Erythroblast (primary cell): Measurements from ENCODE around the gene MTHFD1L.

Experiments
- DNase-seq, 2 experiments: peaks; one replicate each; lab custom pipeline; 2025; lab: John Stamatoyannopoulos, UW
- GATA1 ChIP-seq: IDR thresholded peaks from 2 replicates; pipeline ENCODE4 v1.6.1; 2011; ENCODE audit warnings: low read depth, mild to moderate bottlenecking, control low read depth, low read length, moderate library complexity
- POLR2A ChIP-seq: IDR thresholded peaks from 2 replicates; pipeline ENCODE4 v1.6.1; 2011; ENCODE audit warnings: mild to moderate bottlenecking, low read length

The MTHFD1L gene

DNA sequence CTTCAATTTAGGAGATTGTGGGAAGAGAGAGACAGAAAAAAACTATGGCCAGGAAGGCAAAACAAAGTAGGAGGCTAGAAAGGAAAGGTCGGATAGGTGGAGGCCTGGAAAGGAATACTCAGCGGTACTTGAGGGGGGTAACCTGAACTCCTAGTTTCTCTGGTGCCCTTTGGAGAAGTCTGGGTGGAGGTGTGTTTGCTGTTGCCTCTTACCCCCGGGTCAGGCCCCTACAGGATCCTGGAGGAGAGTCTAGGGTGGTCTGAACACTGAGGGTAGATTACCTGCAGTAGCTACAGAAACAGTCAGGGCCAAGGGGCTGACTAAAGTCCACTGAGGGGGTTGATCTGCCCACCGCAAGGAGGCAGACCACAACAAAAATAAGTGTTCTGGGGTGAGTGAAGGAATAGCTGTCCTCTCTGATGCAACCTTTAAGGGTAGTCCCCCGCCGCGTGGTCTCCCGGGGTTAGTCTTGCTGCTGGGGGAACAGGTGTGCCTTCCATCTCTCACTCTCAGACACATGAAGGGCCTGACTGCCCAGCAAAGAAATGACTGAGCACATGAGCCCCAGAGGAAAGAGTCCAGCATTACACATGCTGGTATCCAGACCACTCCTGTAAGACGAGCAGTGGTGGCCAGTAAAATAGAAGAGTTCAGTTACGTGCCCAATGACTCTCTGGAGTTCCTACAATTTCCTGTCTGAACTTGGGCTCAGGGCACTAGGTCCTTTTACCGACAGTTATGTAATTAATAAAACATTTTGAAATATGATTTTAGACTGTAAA is 59.5 kb downstream of the MTHFD1L start:
- no peak for TF ChIP-seq POLR2A
- no peak for TF ChIP-seq GATA1
- no peak for DNase-seq

DNA sequence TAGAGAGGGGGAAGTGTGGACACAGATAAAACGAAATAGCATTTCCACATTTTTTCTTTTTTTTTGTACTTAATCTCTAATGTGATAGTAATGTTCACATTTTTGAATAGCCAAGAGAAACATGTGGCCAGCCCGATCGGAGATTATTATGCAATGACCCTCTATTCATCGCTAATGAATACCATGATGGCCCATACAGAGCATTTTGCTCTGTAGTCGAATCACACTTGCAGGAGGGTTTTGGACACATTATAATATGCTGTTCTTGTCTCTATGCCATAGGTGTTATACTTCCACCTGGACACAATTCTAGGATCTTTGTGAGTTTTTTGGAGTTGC is 60.1 kb downstream of the MTHFD1L start:
- DNase-seq: no peak
- TF ChIP-seq GATA1 (no peak), POLR2A (no peak)

- DNase-seq: no peak
- TF ChIP-seq POLR2A (no peak), GATA1 (no peak)
Measured at GRCh38 chr6:150925976-150926375, 60.5 kb downstream of the MTHFD1L start.

DNA sequence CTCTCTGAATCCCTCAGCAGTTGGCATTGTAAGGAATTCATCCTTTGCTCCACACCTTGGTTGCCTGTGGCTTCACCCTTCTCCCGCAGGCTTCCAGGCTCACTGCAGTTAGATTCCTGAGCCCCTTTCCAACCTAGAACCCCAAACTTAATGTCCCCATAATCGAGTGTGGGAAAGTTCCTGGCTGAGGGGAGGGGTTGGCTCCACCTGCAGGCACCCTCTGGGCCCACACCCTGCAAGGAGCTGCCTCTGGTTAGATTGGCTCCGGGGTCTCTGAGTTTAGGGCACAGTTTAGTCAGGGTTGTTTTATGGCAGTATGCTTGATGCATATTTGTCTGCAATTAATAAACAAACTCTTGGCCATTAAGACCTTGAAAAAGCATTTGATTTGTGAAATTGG is 63.4 kb downstream of the MTHFD1L start:
- no peak for DNase-seq
- TF ChIP-seq GATA1: no peak
- no peak for TF ChIP-seq POLR2A

- no peak for TF ChIP-seq GATA1
- no peak for DNase-seq
Measured at GRCh38 chr6:150929416-150929815, 63.9 kb downstream of the MTHFD1L start.

- no peak for TF ChIP-seq POLR2A
- TF ChIP-seq GATA1: no peak
- no peak for DNase-seq
Measured at GRCh38 chr6:150930841-150931240, 65.3 kb downstream of the MTHFD1L start.

DNA sequence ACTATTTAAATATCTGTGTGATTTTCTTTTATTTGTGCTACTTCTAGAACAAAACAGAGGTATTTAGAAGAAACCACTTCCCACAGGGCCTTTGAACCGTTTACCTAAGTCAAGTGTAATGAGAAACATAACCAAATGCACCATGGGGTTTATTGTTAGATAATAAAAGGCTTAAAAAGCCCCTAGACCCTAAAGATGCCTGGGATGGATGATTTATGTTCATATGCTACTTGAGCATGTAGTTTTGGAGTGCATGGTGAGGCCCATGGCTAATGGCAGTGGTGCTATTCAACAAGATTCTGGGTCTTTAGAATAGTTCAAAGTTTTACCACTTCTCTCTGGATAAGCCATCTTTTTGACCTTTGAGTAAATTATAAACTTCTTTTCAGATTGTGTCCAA is 65.9 kb downstream of the MTHFD1L start:
- DNase-seq: no peak
- TF ChIP-seq POLR2A: no peak
- TF ChIP-seq GATA1: no peak

DNA sequence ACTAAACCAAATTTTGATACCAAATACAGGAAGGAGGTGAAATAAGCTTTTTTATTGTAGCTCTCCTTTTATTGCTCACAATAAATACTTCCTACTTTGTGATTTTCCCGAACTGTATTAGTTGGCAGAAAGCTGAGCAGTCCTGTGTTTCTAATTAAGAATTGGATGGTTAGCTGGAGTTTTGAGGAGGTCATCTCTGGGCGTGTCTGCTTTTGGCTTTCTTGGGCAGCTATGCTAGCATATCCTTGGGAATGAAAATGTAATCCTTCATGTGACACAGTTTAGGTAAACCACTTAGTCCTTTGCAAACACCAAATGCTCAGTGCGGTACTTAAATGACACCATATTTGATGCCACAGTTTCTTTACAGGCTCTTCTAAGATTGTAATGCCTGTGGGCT is 67.5 kb downstream of the MTHFD1L start:
- no peak for DNase-seq
- TF ChIP-seq GATA1: no peak
- no peak for TF ChIP-seq POLR2A

DNA sequence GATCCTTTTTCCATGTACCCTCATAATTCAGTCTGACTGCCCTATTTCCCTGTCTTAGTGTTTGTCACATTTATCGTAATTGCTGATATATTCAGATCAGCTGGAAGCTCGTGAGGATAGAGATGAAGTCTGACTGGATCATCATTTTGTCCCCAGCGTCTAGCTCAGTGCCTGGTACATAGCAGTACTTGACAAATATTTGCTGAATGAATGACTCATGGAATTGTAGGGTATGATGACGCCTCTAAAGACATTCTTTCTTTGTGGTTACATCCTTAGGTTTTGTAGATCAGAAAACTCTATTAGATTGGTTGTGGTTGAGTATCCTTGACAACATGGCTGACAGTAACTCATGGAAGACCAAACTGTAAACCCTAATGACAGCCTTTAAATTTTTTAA is 68.9 kb downstream of the MTHFD1L start:
- no peak for DNase-seq
- TF ChIP-seq POLR2A (no peak), GATA1 (no peak)

- no peak for DNase-seq
- TF ChIP-seq GATA1 (no peak), POLR2A (no peak)
Measured at GRCh38 chr6:150936021-150936555, 70.6 kb downstream of the MTHFD1L start.

DNA sequence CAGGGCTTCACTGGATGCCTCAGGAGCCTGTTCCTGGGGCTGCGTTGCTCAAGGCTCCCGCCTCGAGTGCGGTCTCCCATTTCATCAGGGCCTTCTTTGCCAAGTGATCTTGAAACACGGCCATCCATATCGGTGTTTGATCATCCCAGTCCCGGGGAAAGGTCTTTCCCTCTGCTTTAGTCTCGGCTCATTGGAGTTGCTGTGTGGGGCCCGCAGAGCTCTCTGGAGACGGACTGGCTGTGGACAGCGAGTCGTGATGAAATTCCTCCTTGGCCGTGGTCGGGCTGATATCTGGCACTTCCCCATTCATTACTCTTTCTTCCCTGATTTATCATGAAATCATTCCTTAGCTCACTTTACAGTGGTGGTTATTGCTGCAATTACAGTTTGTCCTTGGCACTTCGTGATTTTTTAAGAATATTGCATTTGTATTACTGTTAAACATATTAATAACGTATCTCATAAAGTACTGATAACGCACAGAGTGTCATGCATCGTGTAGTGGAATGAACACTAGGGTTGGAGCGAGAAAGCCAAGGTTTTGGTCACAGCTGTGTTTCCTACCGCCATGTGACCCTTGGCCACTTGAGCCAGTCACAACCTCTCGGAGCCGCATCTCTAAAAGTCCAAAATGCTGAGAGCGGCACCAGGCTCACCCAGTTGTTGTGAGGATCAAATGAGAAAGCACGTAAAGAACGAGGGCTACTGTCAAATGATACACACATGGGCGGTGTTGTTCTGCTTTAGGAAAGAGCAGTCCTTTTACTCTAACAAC is 71.8 kb downstream of the MTHFD1L start:
- TF ChIP-seq POLR2A: no peak
- TF ChIP-seq GATA1: no peak
- no peak for DNase-seq

GRCh38 chr6:150939399-150939798 is 73.9 kb downstream of the MTHFD1L start:
- no peak for TF ChIP-seq GATA1
- TF ChIP-seq POLR2A: no peak
- no peak for DNase-seq

GRCh38 chr6:150940941-150941340 is 75.4 kb downstream of the MTHFD1L start:
- TF ChIP-seq POLR2A: no peak
- no peak for TF ChIP-seq GATA1
- no peak for DNase-seq

DNA sequence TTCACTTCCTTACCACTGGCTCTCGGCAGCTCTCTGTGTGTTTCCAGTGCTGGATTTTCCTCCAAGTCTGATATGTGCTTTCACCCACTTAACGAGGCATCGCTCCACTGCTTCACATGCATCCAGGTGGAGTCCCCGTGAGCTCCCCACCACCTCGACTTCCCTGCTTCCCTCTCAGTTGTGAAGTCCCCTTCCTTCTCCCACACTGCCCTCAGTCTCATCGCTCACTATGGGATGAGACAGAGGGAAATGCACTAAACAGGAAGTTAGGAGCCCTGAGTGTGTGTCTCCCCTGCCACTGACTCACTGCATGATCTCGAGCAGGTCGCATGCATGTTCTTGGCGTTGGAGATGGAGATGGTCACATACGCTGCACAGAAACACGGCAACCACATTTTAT is 84.0 kb downstream of the MTHFD1L start:
- no peak for DNase-seq
- no peak for TF ChIP-seq POLR2A
- TF ChIP-seq GATA1: no peak
